ENCODE data around the gene C19orf12. TPM values are rescaled to one million over a fixed set of nuclear protein-coding genes. Genes with fewer than 3 reads are reported as not detected.
A peak's percentile ranks its signal among the peaks of the same experiment; 100 is the strongest.
"Not testable (repeated sequence)": the region's sequence is repeated elsewhere in the genome, so short reads cannot be mapped to it uniquely, and the experiment has no call there.

The C19orf12 gene
- total and polyA plus RNA-seq, 2 of the 4 experiments (the other 2 are of a cell fraction), result 16.3 to 24.0 TPM

DNA sequence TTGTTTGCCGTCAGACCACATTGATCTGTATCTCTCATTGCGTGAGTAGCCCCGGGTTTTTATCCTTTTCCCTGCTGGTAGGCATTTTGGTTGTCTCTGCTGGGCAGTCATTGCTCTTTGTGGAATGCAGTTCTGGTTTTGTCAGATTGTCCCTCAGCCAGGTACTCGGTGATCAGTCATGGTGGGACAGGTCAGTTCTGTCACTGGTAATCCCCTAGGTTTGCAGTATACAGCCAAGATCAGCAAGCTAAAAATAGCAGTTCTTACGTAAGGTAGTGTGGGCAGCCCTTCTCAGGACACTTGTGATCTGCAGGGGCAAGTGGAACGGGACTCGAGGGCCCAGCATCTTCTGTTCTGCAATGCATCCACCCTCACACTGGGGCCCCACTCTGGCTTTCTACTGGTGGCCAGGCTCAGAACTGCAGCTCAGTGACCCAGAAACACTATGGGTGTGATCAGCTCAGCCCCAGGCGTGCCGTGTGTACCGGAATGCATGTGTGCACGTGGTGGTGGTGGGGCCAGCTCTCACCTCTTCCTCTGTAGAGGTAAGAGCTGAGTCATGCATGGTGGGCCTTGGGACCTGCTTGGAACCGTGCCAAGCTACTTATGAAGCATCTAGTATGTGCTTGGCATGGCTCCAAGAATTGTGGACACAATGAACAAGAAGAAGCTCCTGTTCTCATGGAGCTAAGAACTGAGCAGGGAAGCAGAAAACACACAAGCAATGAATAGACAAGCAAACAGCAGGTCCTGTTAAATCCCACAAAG lies 43.5 kb downstream of the C19orf12 start:
- no peak overlapping the region for H3K9ac ChIP-seq (ENCODE audit: low read depth, low read length)
- H3K4ac ChIP-seq (ENCODE audit: low read depth, low read length), result no peak overlapping the region
- peaks cover 14% of the 10 kb centered on the region for H3K4me1 ChIP-seq (ENCODE audit: control insufficient read depth, insufficient read depth, low read length)
- in situ Hi-C loops (cut with MboI; ENCODE audit: low sequenced_read_pairs), result no loop called here
- intact Hi-C loops (cut with micrococcal nuclease), result no loop called here
- no peak overlapping the region for H2AFZ ChIP-seq (replicated peaks; ENCODE audit: low read length, poor library complexity)
- ChIA-PET POLR2A (ENCODE audit: unreplicated experiment) (interaction anchor here (0.7 kb wide), 1 partner anchor 10 kb away, joined by 3 read pairs; no protein-coding TSS in a partner anchor), CTCF (interaction anchor here (0.9 kb wide), 1 partner anchor 9 kb away, joined by 4 read pairs; no protein-coding TSS in a partner anchor)
- H3K36me3 ChIP-seq (ENCODE audit: control insufficient read depth, insufficient read depth, low read length), result peaks cover 21% of the 10 kb centered on the region; the same call in 1 of the 2 replicates
- no peak overlapping the region for H2BK5ac ChIP-seq (ENCODE audit: low read depth, low read length, poor library complexity, severe bottlenecking)
- dilution Hi-C loops (cut with HindIII; ENCODE audit: low sequenced_read_pairs, unreplicated experiment), result no loop called here
- TF ChIP-seq, protein P1, sequence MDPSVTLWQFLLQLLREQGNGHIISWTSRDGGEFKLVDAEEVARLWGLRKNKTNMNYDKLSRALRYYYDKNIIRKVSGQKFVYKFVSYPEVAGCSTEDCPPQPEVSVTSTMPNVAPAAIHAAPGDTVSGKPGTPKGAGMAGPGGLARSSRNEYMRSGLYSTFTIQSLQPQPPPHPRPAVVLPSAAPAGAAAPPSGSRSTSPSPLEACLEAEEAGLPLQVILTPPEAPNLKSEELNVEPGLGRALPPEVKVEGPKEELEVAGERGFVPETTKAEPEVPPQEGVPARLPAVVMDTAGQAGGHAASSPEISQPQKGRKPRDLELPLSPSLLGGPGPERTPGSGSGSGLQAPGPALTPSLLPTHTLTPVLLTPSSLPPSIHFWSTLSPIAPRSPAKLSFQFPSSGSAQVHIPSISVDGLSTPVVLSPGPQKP (IDR thresholded peaks at IDR 0.05; ENCODE audit: borderline replicate concordance, low read depth, low read length), result no peak
- no peak overlapping the region for H4K8ac ChIP-seq (ENCODE audit: low read depth in 2 of 2, low read length in 2 of 2)
- ATAC-seq (ENCODE audit: low read depth) (no peak), DNase-seq (no peak)
- no peaks in the 10 kb centered on the region for H3K27me3 ChIP-seq (ENCODE audit: control insufficient read depth, insufficient read depth, low read length)
- H3K18ac ChIP-seq (ENCODE audit: low read depth, low read length), result no peak overlapping the region
- 76% methylated on average over 2 of the region's 12 CpGs; no CpG with 5 or more reads in 1 of the 2 experiments for WGBS, 2 experiments (ENCODE audit: extremely low coverage in 2 of 2, insufficient read length in 1 of 2)
- H4K5ac ChIP-seq (ENCODE audit: low read depth, low read length), result no peak overlapping the region
- no peak overlapping the region for H4K91ac ChIP-seq (ENCODE audit: insufficient read depth, low read depth, low read length)
- no peak overlapping the region for H2BK20ac ChIP-seq (ENCODE audit: low read depth, low read length)
- H2AK9ac ChIP-seq (replicated peaks; ENCODE audit: low read depth, low read length, poor library complexity), result peak overlapping the region; percentile 21
- no peaks in the 10 kb centered on the region for H3K9me3 ChIP-seq (ENCODE audit: control insufficient read depth, insufficient read depth, low read length)
- no peak overlapping the region for H3K4me3 ChIP-seq (ENCODE audit: insufficient read depth, low read depth, low read length)
- BruUV-seq (replicated peaks), result no TSS peak
- H2BK120ac ChIP-seq (ENCODE audit: low read depth, low read length), result no peak overlapping the region
- H4K20me1 ChIP-seq (ENCODE audit: insufficient read depth, low read length), result peaks cover 36% of the 10 kb centered on the region
- peaks cover 12% of the 10 kb centered on the region for H3K9me1 ChIP-seq (ENCODE audit: insufficient read depth, low read length)
- no peak overlapping the region for H2AK5ac ChIP-seq (ENCODE audit: low read depth, low read length)
- peaks cover 26 to 65% of the 10 kb centered on the region in 2 experiments for H3K79me1 ChIP-seq (ENCODE audit: low read depth in 1 of 2, low read length in 2 of 2)
- H3K56ac ChIP-seq (ENCODE audit: extremely low read depth, insufficient read depth, low read length), result no peak overlapping the region
- H2BK15ac ChIP-seq (ENCODE audit: low read depth, low read length), result no peak overlapping the region
- H3K23ac ChIP-seq (ENCODE audit: low read depth, low read length), result no peak overlapping the region
- H3K14ac ChIP-seq (replicated peaks; ENCODE audit: low read depth, low read length), result no peak overlapping the region
- no peak overlapping the region for H3K4me2 ChIP-seq (ENCODE audit: low read depth, low read length)
- no peak overlapping the region for H3K27ac ChIP-seq (ENCODE audit: insufficient read depth, low read length)

DNA sequence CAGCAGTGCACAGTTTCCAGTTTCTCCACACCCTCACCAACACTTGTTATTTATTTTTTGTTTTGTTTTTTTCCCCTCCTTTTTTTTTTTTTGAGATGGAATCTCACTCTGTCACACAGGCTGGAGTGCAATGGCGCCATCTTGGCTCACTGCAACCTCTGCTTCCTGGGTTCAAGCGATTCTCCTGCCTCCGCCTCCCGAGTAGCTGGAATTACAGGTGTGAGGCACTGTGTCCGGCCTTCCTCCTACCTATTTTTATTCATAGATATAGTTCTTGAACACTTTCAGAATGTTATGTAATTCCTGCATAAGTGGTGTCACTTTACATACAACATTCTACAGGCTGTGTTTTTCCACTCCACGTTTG lies 44.1 kb downstream of the C19orf12 start:
- H3K4me3 ChIP-seq (ENCODE audit: insufficient read depth, low read depth, low read length); H3K14ac ChIP-seq (replicated peaks; ENCODE audit: low read depth, low read length); H3K9me3 ChIP-seq (ENCODE audit: control insufficient read depth, insufficient read depth, low read length); H2AK9ac ChIP-seq (replicated peaks; ENCODE audit: low read depth, low read length, poor library complexity); H3K18ac ChIP-seq (ENCODE audit: low read depth, low read length); in situ Hi-C loops (cut with MboI; ENCODE audit: low sequenced_read_pairs); H2BK120ac ChIP-seq (ENCODE audit: low read depth, low read length); ATAC-seq (ENCODE audit: low read depth); BruUV-seq (replicated peaks); intact Hi-C loops (cut with micrococcal nuclease); DNase-seq; H2AK5ac ChIP-seq (ENCODE audit: low read depth, low read length); POLR2A ChIA-PET (ENCODE audit: unreplicated experiment); H2AFZ ChIP-seq (replicated peaks; ENCODE audit: low read length, poor library complexity); H2BK15ac ChIP-seq (ENCODE audit: low read depth, low read length); H3K9ac ChIP-seq (ENCODE audit: low read depth, low read length); dilution Hi-C loops (cut with HindIII; ENCODE audit: low sequenced_read_pairs, unreplicated experiment); CTCF ChIA-PET; H3K4ac ChIP-seq (ENCODE audit: low read depth, low read length); H3K56ac ChIP-seq (ENCODE audit: extremely low read depth, insufficient read depth, low read length); H4K5ac ChIP-seq (ENCODE audit: low read depth, low read length); H2BK5ac ChIP-seq (ENCODE audit: low read depth, low read length, poor library complexity, severe bottlenecking); H2BK20ac ChIP-seq (ENCODE audit: low read depth, low read length); H3K4me2 ChIP-seq (ENCODE audit: low read depth, low read length); H3K27me3 ChIP-seq (ENCODE audit: control insufficient read depth, insufficient read depth, low read length); H3K27ac ChIP-seq (ENCODE audit: insufficient read depth, low read length); H3K23ac ChIP-seq (ENCODE audit: low read depth, low read length); H4K8ac ChIP-seq (ENCODE audit: low read depth in 2 of 2, low read length in 2 of 2); H4K91ac ChIP-seq (ENCODE audit: insufficient read depth, low read depth, low read length): not testable (repeated sequence)
- WGBS, 2 experiments (ENCODE audit: extremely low coverage in 2 of 2, insufficient read length in 1 of 2), result 100% methylated on average over 1 of the region's 6 CpGs; no CpG with 5 or more reads in 1 of the 2 experiments
- H3K79me1 ChIP-seq (ENCODE audit: low read depth in 1 of 2, low read length in 2 of 2), result peaks cover 26 to 70% of the 10 kb centered on the region in 2 experiments
- H3K36me3 ChIP-seq (ENCODE audit: control insufficient read depth, insufficient read depth, low read length), result peaks cover 21% of the 10 kb centered on the region; the same call in 1 of the 2 replicates
- peaks cover 42% of the 10 kb centered on the region for H4K20me1 ChIP-seq (ENCODE audit: insufficient read depth, low read length)
- H3K4me1 ChIP-seq (ENCODE audit: control insufficient read depth, insufficient read depth, low read length), result peaks cover 14% of the 10 kb centered on the region
- peaks cover 12% of the 10 kb centered on the region for H3K9me1 ChIP-seq (ENCODE audit: insufficient read depth, low read length)
